Spleen (tissue), 11 donors: ENCODE measurements around the gene TCEA2. TPM values are rescaled to one million over a fixed set of nuclear protein-coding genes. Genes with fewer than 3 reads are reported as not detected.

Experiments used
- DNase-seq: peaks from one replicate; pipeline ENCODE4 v3.0.0-alpha.2; 2020
- H3K27ac ChIP-seq, 8 donors: fragments of 200-600 bp; sonication (generic) in 7 of 8; 1 replicate in 4 of 8; 2 replicates in 4 of 8; pipeline versions ENCODE4 v1.5.0 to v1.8.0; 2016 to 2021; ENCODE audit warnings: inconsistent platforms in 4 of 8, mild to moderate bottlenecking in 4 of 8, moderate library complexity in 1 of 8
- H3K27me3 ChIP-seq, 7 donors: fragments of 200-600 bp; sonication (generic) in 6 of 7; replicated peaks in 1 of 7; 1 replicate in 4 of 7; 2 replicates in 3 of 7; pipeline versions ENCODE4 v1.5.0 to v1.8.0; 2016 to 2021; ENCODE audit warnings: inconsistent platforms in 3 of 7, mild to moderate bottlenecking in 1 of 7
- H3K36me3 ChIP-seq, 6 donors: fragments of 200-600 bp; sonication (generic) in 5 of 6; 1 replicate in 4 of 6; 2 replicates in 2 of 6; pipeline versions ENCODE4 v1.5.0 to v1.8.0; 2016 to 2021; ENCODE audit warnings: inconsistent platforms in 2 of 6
- H3K4me1 ChIP-seq, 6 donors: fragments of 200-600 bp; sonication (generic) in 5 of 6; 1 replicate in 3 of 6; 2 replicates in 3 of 6; pipeline versions ENCODE4 v1.5.0 to v1.8.0; 2016 to 2021; ENCODE audit warnings: inconsistent platforms in 3 of 6
- H3K4me3 ChIP-seq, 8 donors: fragments of 200-600 bp; sonication (generic) in 7 of 8; 1 replicate in 4 of 8; 2 replicates in 4 of 8; pipeline versions ENCODE4 v1.5.0 to v1.8.0; 2016 to 2021; ENCODE audit warnings: inconsistent platforms in 4 of 8, mild to moderate bottlenecking in 4 of 8, moderate library complexity in 2 of 8
- H3K9me3 ChIP-seq, 8 donors: fragments of 200-600 bp; sonication (generic) in 7 of 8; 1 replicate in 4 of 8; 2 replicates in 4 of 8; pipeline versions ENCODE4 v1.5.0 to v1.8.0; 2016 to 2021; ENCODE audit warnings: inconsistent platforms in 4 of 8
- POLR2A ChIP-seq, 3 donors: fragments of 450-650 bp; IDR thresholded peaks; one replicate each; pipeline ENCODE4 v1.5.1; 2017; ENCODE audit warnings: antibody characterized with exemption in 3 of 3, mild to moderate bottlenecking in 1 of 3
- POLR2AphosphoS5 ChIP-seq, 3 donors: sonication (generic); formaldehyde crosslinking; IDR thresholded peaks; one replicate each; pipeline ENCODE4 v1.5.1; 2017; ENCODE audit warnings: antibody characterized with exemption in 3 of 3
- WGBS, 5 donors: extraction: QIAGEN DNeasy Blood & Tissue Kit in 3 of 5; methylation state at CpG; one replicate each; pipeline versions ENCODE4 v1.1.5 to v1.1.7; 2013 to 2018; 5-methylcytosine and 5-hydroxymethylcytosine counted together
- intact Hi-C: fragments of 100-400 bp; cut with DNase I; formaldehyde crosslinking; loops from one replicate; pipeline ENCODE4 v1.15.0; 2023; ENCODE audit warnings: low total_unique reads
- polyA plus RNA-seq, 3 donors: library from polyadenylated mRNA; stranded (reverse); fragments of 200-250 nt; gene quantifications; one replicate each; pipeline ENCODE4 v1.2.1, GENCODE V29; 2013
- total RNA-seq, 7 donors: library from RNA; depleted of rRNA in 3 of 7; stranded (reverse); fragments of >200 nt in 3 of 7; fragmentation: NEBNext Ultra II Directional in 4 of 7; extraction: Animal tissue kit (Norgen Biotek cat#: 25700) in 4 of 7; gene quantifications; one replicate each; pipeline versions ENCODE4 v1.1.0 to v1.2.1, GENCODE V29; 2016 to 2021
- TF ChIP-seq, protein P1 (sequence below), 11 experiments: fragments of 200-600 bp in 7 of 11; fragments of 450-650 bp in 4 of 11; sonication (generic) in 4 of 11; IDR thresholded peaks in 8 of 11; conservative IDR thresholded peaks in 3 of 11; 1 replicate in 7 of 11; 2 replicates in 4 of 11; pipeline versions ENCODE4 v1.4.0 to v1.8.0; 2016 to 2021; ENCODE audit warnings: antibody characterized with exemption in 11 of 11, inconsistent platforms in 4 of 11, mild to moderate bottlenecking in 1 of 11
- donor health status: healthy with polysubstance abuse.
- donor health status: DM: no; HTN: no; CAD: no; lungs with moderate emphysema.
- donor health status: DM: no; HTN: no; CAD: no.
- donor health status: Bipolar disorder and iron deficiency.
- donor health status: healthy.
- donor health status: DM: no; HTN: no; CAD: no.
- donor health status: DM: yes; HTN: yes; CAD: no.

Gene TCEA2
- total and polyA plus RNA-seq, 10 donors, result 18.6 to 60.8 (median 43.2) TPM

DNA sequence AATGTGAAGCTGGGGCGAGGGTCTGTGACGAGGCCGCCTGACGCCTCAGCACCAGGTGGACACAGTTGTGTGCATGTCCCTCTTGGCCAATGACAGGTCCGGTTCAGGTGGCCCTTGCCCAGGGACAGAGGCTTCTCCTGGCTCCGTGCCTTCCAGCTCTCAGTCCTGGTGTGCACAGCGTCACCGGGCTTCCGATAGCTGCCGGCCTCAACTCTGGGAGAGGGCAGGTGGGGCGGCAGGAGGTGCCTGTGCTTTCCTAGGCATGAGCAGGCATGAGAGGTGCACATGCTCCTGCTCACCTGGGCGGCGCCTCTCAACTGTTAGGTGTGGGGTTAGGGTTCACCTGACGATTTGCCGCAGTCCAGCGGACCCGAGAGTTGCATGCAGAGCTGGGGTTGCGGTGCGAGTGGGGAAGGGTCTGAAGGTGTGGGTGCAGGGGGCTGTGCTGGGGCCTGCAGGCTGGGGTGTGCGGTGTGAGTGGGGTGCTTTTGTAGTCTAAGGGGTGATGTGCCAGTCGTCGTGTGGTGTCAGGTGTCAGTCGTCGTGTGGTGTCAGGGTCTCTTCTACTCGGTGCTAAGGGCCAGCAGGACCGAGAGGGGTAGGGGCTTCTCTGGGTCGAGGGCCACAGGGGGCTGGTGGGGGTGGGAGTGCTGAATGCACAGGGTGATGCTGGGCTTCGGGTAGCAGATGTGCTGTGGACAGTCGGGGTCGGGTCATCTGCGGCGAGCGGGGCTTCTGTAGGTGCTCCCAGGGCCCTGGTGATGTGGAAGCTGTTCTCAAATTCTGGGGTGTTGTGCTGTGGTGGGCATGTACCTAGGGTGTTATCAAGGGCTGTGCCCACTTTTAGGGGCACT is 9.8 kb upstream of the TCEA2 start:
- DNase-seq, result no peak
- Histone ChIP-seq H3K4me3 (peak overlapping the region in 1 of 8 donors; percentile 25), H3K9me3 (no peaks in the 10 kb centered on the region), H3K36me3 (peaks cover 0 to 5% (median 0%) of the 10 kb centered on the region in 6 donors), H3K4me1 (peaks cover 17 to 97% (median 85%) of the 10 kb centered on the region in 6 donors), H3K27me3 (peaks cover 0 to 91% (median 24%) of the 10 kb centered on the region in 7 donors), H3K27ac (peak overlapping the region in 7 of 8 donors; percentile 27 to 91 (median 87))
- TF ChIP-seq POLR2A (IDR thresholded peaks at IDR 0.05) (no peak), POLR2AphosphoS5 (IDR thresholded peaks at IDR 0.05) (no peak)
- TF ChIP-seq, protein P1, sequence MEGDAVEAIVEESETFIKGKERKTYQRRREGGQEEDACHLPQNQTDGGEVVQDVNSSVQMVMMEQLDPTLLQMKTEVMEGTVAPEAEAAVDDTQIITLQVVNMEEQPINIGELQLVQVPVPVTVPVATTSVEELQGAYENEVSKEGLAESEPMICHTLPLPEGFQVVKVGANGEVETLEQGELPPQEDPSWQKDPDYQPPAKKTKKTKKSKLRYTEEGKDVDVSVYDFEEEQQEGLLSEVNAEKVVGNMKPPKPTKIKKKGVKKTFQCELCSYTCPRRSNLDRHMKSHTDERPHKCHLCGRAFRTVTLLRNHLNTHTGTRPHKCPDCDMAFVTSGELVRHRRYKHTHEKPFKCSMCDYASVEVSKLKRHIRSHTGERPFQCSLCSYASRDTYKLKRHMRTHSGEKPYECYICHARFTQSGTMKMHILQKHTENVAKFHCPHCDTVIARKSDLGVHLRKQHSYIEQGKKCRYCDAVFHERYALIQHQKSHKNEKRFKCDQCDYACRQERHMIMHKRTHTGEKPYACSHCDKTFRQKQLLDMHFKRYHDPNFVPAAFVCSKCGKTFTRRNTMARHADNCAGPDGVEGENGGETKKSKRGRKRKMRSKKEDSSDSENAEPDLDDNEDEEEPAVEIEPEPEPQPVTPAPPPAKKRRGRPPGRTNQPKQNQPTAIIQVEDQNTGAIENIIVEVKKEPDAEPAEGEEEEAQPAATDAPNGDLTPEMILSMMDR (IDR thresholded peaks at IDR 0.05 in 8 of 11, conservative IDR thresholded peaks at IDR 0.05 in 3 of 11), result no peak
- intact Hi-C loops, result no loop called here
- 64 to 84% (median 78%) methylated on average over 27 to 33 of the region's 33 CpGs for WGBS, 5 donors

DNA sequence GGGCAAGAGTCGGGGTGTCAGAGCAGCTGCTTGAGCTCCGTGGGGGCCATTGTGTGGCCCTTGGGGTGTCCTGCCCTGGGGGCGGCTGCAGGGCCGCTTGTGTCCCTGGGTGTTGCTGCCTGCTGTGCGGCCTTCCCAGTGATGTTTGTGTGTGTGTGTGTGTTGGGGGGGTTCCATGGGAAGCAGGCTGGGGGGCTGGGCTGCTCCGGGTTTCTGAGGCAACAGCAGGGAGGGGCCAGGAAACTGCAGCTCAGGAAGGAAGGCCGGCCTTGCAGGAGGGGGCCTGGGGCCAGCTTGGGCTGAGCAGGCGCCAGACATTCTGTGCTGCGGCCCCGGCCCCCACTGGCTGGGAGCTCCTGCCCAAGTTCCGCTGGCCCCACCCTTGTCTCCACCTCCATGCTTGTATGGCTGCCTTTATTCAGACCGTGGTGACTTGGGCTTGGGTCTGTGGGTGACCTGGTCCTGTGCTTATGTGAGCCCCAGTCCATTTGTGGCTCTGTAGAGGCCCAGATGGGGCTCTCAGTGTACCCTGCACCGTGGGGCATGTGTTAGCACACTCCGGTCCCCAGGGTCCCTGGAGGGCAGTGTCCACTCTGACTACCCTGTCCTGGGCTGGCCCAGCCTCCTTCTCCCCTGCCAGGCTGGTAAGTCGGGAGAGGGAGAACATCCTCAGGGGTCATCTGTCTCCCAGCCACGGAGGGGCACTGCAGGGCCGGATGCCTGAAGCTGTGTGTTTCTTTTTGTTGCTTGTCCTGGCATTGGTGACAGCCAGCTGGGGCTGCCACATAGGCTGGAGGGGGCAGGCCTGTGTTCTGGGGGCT is 8.9 kb upstream of the TCEA2 start:
- Histone ChIP-seq H3K4me3 (peak overlapping the region in 2 of 8 donors; percentile 0 to 38), H3K36me3 (no peaks in the 10 kb centered on the region), H3K9me3 (no peaks in the 10 kb centered on the region), H3K27ac (peak overlapping the region; percentile 51 to 91 (median 85)), H3K27me3 (peaks cover 0 to 83% (median 16%) of the 10 kb centered on the region in 7 donors), H3K4me1 (peaks cover 17 to 95% (median 85%) of the 10 kb centered on the region in 6 donors)
- intact Hi-C loops, result no loop called here
- TF ChIP-seq, protein P1 (IDR thresholded peaks at IDR 0.05 in 8 of 11, conservative IDR thresholded peaks at IDR 0.05 in 3 of 11), result peak in 5 of 11 experiments; percentile 14 to 40 (median 32)
- peak in 1 of 3 donors; percentile 7 for TF ChIP-seq POLR2A (IDR thresholded peaks at IDR 0.05)
- peak; percentile 55 to 85 (median 77) for TF ChIP-seq POLR2AphosphoS5 (IDR thresholded peaks at IDR 0.05)
- 15 to 29% (median 18%) methylated on average over 11 to 17 of the region's 17 CpGs for WGBS, 5 donors
- DNase-seq, result peak; percentile 90

DNA sequence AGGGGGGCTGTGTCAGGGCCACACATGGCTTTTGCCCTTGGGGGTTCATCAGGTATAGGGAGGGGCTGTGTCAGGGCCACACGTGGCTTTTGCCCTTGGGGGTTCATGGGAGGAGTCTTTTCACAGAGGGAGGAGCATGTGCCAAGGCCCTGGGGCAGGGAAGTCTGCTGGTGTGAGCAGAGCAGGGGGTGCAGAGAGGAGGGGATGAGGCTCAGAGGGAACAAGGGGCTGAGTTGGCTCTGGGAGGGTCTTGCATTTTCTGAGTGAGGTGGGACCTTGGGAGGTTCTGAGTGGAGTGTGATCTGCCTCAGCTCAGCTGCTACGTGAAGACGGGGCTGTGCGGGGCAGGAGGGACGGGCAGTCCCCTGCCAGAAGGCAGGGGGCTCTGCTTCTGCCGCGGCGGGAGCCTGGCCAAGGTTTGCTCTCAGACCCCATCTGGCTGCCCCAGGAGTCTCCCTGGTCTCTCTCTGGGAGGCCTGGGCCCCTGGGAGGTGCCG is 7.6 kb upstream of the TCEA2 start:
- Histone ChIP-seq H3K4me3 (peak overlapping the region in 1 of 8 donors; percentile 57), H3K27me3 (peaks cover 0 to 69% (median 6%) of the 10 kb centered on the region in 7 donors), H3K9me3 (no peaks in the 10 kb centered on the region), H3K36me3 (no peaks in the 10 kb centered on the region), H3K4me1 (peaks cover 12 to 84% (median 74%) of the 10 kb centered on the region in 6 donors), H3K27ac (peak overlapping the region; percentile 63 to 91 (median 85))
- WGBS, 5 donors, result 50 to 75% (median 64%) methylated on average over 8 to 9 of the region's 9 CpGs
- intact Hi-C loops, result no loop called here
- DNase-seq, result no peak
- TF ChIP-seq, protein P1 (IDR thresholded peaks at IDR 0.05 in 8 of 11, conservative IDR thresholded peaks at IDR 0.05 in 3 of 11), result no peak
- no peak for TF ChIP-seq POLR2A (IDR thresholded peaks at IDR 0.05)
- no peak for TF ChIP-seq POLR2AphosphoS5 (IDR thresholded peaks at IDR 0.05)
